ENCODE measurements around the gene ARID2.

DNA sequence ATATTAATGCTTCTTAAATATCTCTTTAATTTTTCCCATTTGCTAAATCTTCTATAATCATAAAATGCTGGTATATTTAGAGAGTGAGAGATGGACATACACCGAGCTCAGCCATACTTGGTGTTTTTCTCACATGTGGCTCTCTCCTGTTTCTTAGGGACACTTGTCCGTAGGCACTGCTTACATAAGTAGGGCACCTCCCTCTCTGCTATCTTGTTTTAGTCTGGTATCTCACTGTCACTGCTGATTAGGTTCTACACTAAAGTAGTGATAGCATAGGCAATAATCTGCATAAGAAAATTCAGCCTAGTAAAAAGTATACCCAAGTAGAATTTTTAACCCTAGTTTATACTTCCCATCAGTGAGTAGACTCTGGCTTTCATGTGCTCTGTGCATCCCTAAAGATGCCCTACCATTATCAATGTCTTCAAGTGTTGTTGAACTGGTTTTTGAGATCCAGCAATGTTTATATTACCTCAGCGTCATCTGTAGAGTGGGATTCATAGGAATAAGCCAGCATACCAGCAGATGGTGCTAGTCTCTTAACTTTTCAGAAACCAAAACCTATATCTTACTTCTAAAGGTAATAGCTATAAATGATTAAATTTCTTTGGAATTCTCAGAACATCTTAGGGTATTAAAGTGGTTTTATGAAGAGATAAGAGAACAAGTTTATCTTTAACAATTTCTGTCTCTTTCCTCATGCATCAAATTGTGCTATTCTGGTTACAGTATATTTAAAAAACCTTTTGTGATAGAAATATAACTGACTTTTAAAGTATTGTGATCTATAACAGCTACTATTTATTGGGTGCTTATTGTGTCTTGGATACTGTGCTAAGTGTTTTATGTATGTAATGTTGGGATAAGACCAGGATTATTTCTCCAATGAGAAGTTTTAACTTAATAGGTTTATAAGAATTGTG lies 32.9 kb downstream of the ARID2 start:
- TF ChIP-seq POLR2AphosphoS5 (IDR thresholded peaks at IDR 0.05; ENCODE audit: low read depth, low read length) (no peak), TAF1 (IDR thresholded peaks at IDR 0.05; ENCODE audit: borderline replicate concordance, insufficient read depth, low read length) (no peak), SIN3A (IDR thresholded peaks at IDR 0.05; ENCODE audit: borderline replicate concordance, insufficient read depth, low read length) (no peak)
- TF ChIP-seq, protein P1, sequence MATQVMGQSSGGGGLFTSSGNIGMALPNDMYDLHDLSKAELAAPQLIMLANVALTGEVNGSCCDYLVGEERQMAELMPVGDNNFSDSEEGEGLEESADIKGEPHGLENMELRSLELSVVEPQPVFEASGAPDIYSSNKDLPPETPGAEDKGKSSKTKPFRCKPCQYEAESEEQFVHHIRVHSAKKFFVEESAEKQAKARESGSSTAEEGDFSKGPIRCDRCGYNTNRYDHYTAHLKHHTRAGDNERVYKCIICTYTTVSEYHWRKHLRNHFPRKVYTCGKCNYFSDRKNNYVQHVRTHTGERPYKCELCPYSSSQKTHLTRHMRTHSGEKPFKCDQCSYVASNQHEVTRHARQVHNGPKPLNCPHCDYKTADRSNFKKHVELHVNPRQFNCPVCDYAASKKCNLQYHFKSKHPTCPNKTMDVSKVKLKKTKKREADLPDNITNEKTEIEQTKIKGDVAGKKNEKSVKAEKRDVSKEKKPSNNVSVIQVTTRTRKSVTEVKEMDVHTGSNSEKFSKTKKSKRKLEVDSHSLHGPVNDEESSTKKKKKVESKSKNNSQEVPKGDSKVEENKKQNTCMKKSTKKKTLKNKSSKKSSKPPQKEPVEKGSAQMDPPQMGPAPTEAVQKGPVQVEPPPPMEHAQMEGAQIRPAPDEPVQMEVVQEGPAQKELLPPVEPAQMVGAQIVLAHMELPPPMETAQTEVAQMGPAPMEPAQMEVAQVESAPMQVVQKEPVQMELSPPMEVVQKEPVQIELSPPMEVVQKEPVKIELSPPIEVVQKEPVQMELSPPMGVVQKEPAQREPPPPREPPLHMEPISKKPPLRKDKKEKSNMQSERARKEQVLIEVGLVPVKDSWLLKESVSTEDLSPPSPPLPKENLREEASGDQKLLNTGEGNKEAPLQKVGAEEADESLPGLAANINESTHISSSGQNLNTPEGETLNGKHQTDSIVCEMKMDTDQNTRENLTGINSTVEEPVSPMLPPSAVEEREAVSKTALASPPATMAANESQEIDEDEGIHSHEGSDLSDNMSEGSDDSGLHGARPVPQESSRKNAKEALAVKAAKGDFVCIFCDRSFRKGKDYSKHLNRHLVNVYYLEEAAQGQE (IDR thresholded peaks at IDR 0.05; ENCODE audit: insufficient read depth in 1 of 2, low read depth in 2 of 2, low read length in 2 of 2), result no peak

Data from PFSK-1 (cell line).